Measurements from ENCODE around the gene TGFBR3L. TPM values are rescaled to one million over a fixed set of nuclear protein-coding genes. Genes with fewer than 3 reads are reported as not detected.

Gene TGFBR3L
- total RNA-seq, 5 donors from 2014 or later (not counting 1 experiment from before 2014, with no cell fraction given), result 0.76 to 4.5 (median 1.3) TPM

DNA sequence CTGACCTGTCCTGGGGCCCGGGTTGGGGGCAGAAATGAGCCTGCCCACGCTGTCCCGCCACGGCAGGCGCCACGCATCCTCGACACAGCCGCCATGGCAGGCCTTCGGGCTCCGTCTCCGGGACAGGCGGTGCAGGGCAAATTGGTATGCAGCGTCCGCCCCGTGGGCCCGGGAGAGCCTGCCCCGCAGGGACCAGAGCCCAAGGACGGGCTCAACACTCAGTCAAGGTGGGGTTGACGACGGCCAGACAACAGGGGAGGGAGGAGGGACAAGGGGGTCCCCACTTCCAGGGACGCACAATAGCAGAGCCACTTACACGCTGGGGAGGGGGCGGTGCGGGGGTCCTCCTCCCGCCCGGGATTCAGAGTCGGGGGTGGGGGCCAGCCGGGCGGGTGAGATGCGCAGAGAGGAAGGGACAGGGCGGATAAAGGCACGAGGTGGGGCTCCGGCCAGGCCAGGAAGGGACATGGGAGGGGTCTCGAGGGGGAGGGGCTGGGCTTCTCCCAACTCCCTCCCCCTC is 10.1 kb downstream of the TGFBR3L start:
- Mint-ChIP-seq H3K27me3 (peaks cover 2 to 4% of the 10 kb centered on the region in 2 donors), H3K36me3 (no peaks in the 10 kb centered on the region), H3K4me3 (peak overlapping the region in 1 of 3 donors; percentile 74), H3K9me3 (no peaks in the 10 kb centered on the region), H3K27ac (no peak overlapping the region), H3K4me1 (peaks cover 20 to 41% (median 26%) of the 10 kb centered on the region in 3 donors)
- Histone ChIP-seq H3K4me3 (ENCODE audit: control insufficient read depth in 1 of 2, extremely low read depth in 1 of 2, low read length in 1 of 2) (no peak overlapping the region), H3K27me3 (replicated peaks in 1 of 2; ENCODE audit: control insufficient read depth in 2 of 2, extremely low read depth in 1 of 2, insufficient read depth in 2 of 2, low read length in 1 of 2) (peaks cover 0 to 2% of the 10 kb centered on the region in 2 experiments), H3K27ac (ENCODE audit: low read length) (no peak overlapping the region), H3K4me1 (ENCODE audit: control insufficient read depth in 1 of 2, extremely low read depth in 1 of 2, insufficient read depth in 2 of 2, low read length in 2 of 2) (peaks cover 11 to 43% of the 10 kb centered on the region in 2 experiments), H3K9me3 (no peaks in the 10 kb centered on the region), H3K36me3 (ENCODE audit: control insufficient read depth in 2 of 2, extremely low read depth in 1 of 2, insufficient read depth in 1 of 2, low read length in 1 of 2) (peaks cover 6 to 13% of the 10 kb centered on the region in 2 donors)
- ChIA-PET POLR2A (interaction anchor here in 1 of 2 donors (0.6 kb wide), 1 partner anchor 16 kb away, joined by 12 read pairs; no protein-coding TSS in a partner anchor), CTCF (interaction anchor here in 1 of 2 donors (0.6 to 0.7 kb wide), 2 partner anchors 15 to 103 kb away, joined by 3 to 7 read pairs; no protein-coding TSS in a partner anchor)
- DNase-seq (no peak), ATAC-seq (replicated peaks in 1 of 4) (no peak)
- WGBS (ENCODE audit: insufficient coverage), result 81% methylated on average over 18 of the region's 34 CpGs

DNA sequence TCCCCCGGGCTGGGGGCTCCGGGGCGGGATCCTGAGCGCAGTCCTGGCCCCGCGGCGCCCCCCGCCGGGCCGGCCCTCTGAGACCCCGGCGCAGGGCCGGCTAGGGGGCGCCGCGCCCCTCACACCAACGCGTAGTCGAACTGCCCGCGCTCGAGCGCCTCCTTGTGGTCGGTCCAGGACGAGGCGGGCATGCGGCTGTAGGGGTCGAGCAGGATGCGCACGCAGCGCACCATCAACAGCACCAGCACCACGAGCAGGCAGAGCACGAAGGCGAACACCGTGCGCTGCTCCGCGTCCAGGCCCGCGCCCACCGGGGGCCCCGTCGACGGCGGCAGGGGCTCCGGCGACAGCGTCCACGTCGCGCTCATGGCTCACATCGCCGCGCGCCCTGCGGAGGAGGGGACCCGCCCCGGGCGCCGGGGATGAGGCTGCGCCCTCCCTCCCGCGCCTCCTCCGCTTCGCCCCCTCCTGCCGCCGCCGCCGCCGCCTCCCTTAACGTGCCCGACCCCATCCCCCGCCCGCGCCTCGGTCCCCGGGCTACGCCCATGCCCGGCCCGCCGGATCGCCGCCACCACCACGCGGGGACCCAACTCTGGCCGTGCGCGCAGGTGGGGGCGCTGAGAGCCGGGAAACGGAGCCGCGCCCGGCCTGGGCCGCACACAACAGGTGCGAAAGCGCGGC is 10.7 kb downstream of the TGFBR3L start:
- ChIA-PET CTCF (no interaction called here), POLR2A (no interaction called here)
- peaks cover 6 to 13% of the 10 kb centered on the region in 2 donors for H3K36me3 ChIP-seq (ENCODE audit: control insufficient read depth in 2 of 2, extremely low read depth in 1 of 2, insufficient read depth in 1 of 2, low read length in 1 of 2)
- H3K27ac ChIP-seq (ENCODE audit: low read length), result no peak overlapping the region
- DNase-seq (peak; percentile 49 to 88 (median 72)), ATAC-seq (replicated peaks in 1 of 4) (peak in 3 of 4 experiments; percentile 15 to 26 (median 20))
- H3K9me3 Mint-ChIP-seq, result no peaks in the 10 kb centered on the region
- peak overlapping the region; percentile 74 to 85 (median 78) for H3K4me3 Mint-ChIP-seq
- peaks cover 9 to 40% of the 10 kb centered on the region in 2 experiments for H3K4me1 ChIP-seq (ENCODE audit: control insufficient read depth in 1 of 2, extremely low read depth in 1 of 2, insufficient read depth in 2 of 2, low read length in 2 of 2)
- H3K27me3 Mint-ChIP-seq, result no peaks in the 10 kb centered on the region
- no peaks in the 10 kb centered on the region for H3K36me3 Mint-ChIP-seq
- WGBS (ENCODE audit: insufficient coverage), result under 1% methylated on average over 93 of the region's 98 CpGs
- no peaks in the 10 kb centered on the region for H3K9me3 ChIP-seq
- no peaks in the 10 kb centered on the region for H3K27me3 ChIP-seq (replicated peaks in 1 of 2; ENCODE audit: control insufficient read depth in 2 of 2, extremely low read depth in 1 of 2, insufficient read depth in 2 of 2, low read length in 1 of 2)
- H3K27ac Mint-ChIP-seq, result peak overlapping the region in 1 of 2 donors; percentile 66
- H3K4me3 ChIP-seq (ENCODE audit: control insufficient read depth in 1 of 2, extremely low read depth in 1 of 2, low read length in 1 of 2), result peak overlapping the region in 1 of 2 donors; percentile 51
- H3K4me1 Mint-ChIP-seq, result peaks cover 14 to 39% (median 22%) of the 10 kb centered on the region in 3 donors

DNA sequence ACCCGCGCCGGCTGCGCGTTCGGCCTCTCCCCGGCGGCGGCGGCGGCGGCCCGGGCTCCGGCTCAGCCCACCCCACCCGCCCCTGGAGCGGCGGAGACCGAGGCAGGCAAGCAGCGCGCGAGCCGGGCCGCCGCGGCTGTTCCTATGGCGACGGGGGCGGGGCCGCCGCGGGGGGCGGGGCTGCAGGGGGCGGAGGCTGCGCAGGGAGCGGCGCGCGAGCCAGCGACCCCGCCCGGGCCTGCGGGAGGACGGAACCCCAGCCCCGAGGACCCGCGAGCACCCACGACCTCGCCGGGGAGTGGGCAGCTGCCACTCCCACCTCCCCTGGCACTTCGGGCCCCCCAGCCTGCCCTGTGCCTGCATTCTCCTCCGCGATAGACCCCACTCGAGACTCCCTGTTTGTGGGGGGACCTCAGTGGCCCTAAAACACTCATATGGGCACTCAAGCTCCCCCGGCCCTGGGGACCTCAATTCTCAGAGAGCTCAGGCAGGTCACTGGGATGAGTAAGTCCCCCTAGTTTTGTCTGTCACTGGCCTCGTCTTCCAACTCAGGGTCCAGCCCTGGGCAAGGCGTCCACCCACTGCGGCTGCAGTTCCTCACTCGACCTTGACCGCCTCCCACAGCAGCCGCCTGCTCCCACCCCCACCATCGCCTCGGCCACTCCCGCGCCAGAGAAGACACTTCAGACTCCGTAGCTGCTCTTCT is 11.5 kb downstream of the TGFBR3L start, which contains the start of gene CTXN1:
TSS of gene CTXN1 (minus strand) at position 115 of the 706 bp plus-strand sequence. CDS start 597 bp downstream, outside the sequence.
- no peaks in the 10 kb centered on the region for H3K36me3 Mint-ChIP-seq
- H3K36me3 ChIP-seq (ENCODE audit: control insufficient read depth in 2 of 2, extremely low read depth in 1 of 2, insufficient read depth in 1 of 2, low read length in 1 of 2), result peaks cover 10 to 20% of the 10 kb centered on the region in 2 donors
- peaks cover 7 to 35% (median 20%) of the 10 kb centered on the region in 3 donors for H3K4me1 Mint-ChIP-seq
- H3K27ac ChIP-seq (ENCODE audit: low read length), result no peak within 1 kb of the TSS
- H3K4me1 ChIP-seq (ENCODE audit: control insufficient read depth in 1 of 2, extremely low read depth in 1 of 2, insufficient read depth in 2 of 2, low read length in 2 of 2), result peaks cover 5 to 36% of the 10 kb centered on the region in 2 experiments
- ChIA-PET POLR2A (no interaction called here), CTCF (interaction anchor here in 1 of 2 donors (0.6 kb wide), 1 partner anchor 55 kb away, joined by 3 read pairs; no protein-coding TSS in a partner anchor)
- ATAC-seq (replicated peaks in 1 of 4) (peak; percentile 65 to 70 (median 68)), DNase-seq (peak; percentile 48 to 83 (median 70))
- H3K9me3 ChIP-seq, result no peaks in the 10 kb centered on the region
- H3K27ac Mint-ChIP-seq, result peak within 1 kb of the TSS in 1 of 2 donors; percentile 66
- peak within 1 kb of the TSS; percentile 12 to 51 for H3K4me3 ChIP-seq (ENCODE audit: control insufficient read depth in 1 of 2, extremely low read depth in 1 of 2, low read length in 1 of 2)
- no peaks in the 10 kb centered on the region for H3K27me3 ChIP-seq (replicated peaks in 1 of 2; ENCODE audit: control insufficient read depth in 2 of 2, extremely low read depth in 1 of 2, insufficient read depth in 2 of 2, low read length in 1 of 2)
- peak within 1 kb of the TSS; percentile 74 to 85 (median 78) for H3K4me3 Mint-ChIP-seq
- H3K27me3 Mint-ChIP-seq, result no peaks in the 10 kb centered on the region
- no peaks in the 10 kb centered on the region for H3K9me3 Mint-ChIP-seq
- 13% methylated on average over 58 of the region's 65 CpGs for WGBS (ENCODE audit: insufficient coverage)

DNA sequence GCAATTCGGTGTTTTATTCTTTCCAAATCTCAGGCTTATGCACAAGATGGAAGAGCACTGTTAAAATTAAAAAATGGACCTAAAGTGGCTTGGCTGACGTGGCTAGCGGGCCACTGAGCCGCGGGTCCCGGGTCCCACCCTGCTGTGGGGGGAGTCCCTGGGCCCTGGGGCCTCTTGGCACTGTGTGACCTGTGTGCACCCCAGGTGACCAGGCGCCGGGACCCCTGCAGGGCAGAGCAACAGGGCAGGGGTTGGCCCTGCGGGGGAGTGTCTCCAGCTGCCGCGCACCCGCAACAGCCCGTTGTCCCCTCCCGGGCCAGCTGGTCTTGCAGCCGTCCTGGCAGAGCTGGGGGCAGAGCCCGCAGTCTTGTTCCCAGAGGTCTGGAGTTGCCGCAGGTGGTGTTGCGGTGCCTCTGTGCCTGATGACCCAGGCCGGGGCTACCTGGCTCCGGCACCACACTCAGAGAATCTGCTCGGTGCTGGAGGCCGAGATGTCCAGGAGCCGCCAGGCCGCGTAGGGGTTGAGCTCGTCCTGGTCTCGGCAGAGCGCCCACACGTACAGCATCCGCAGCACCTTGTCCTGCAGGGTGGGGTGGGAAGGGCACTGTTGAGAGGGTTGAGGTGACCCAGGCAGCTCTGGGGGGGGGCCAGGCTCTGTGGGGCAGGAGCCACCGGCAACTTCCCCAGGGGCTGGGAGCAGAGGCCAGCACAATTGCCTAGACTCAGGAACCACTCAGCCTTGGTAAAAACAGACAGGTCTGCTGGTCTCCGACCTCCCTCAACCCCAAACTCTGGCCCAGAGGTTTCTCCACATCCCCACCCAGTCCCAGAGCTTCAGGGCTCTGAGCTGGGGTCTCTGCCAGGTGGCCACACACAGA is 12.3 kb downstream of the TGFBR3L start:
- 93% methylated on average over 25 of the region's 32 CpGs for WGBS (ENCODE audit: insufficient coverage)
- Histone ChIP-seq H3K4me1 (ENCODE audit: control insufficient read depth in 1 of 2, extremely low read depth in 1 of 2, insufficient read depth in 2 of 2, low read length in 2 of 2) (peaks cover 2 to 28% of the 10 kb centered on the region in 2 experiments), H3K9me3 (no peaks in the 10 kb centered on the region), H3K27me3 (replicated peaks in 1 of 2; ENCODE audit: control insufficient read depth in 2 of 2, extremely low read depth in 1 of 2, insufficient read depth in 2 of 2, low read length in 1 of 2) (no peaks in the 10 kb centered on the region), H3K27ac (ENCODE audit: low read length) (no peak overlapping the region), H3K4me3 (ENCODE audit: control insufficient read depth in 1 of 2, extremely low read depth in 1 of 2, low read length in 1 of 2) (no peak overlapping the region), H3K36me3 (ENCODE audit: control insufficient read depth in 2 of 2, extremely low read depth in 1 of 2, insufficient read depth in 1 of 2, low read length in 1 of 2) (peaks cover 6 to 24% of the 10 kb centered on the region in 2 donors)
- Mint-ChIP-seq H3K4me1 (peaks cover 4 to 27% (median 14%) of the 10 kb centered on the region in 3 donors), H3K27me3 (no peaks in the 10 kb centered on the region), H3K27ac (no peak overlapping the region), H3K9me3 (no peaks in the 10 kb centered on the region), H3K36me3 (no peaks in the 10 kb centered on the region), H3K4me3 (peak overlapping the region; percentile 57 to 66 (median 64))
- DNase-seq (no peak), ATAC-seq (replicated peaks in 1 of 4) (no peak)
- ChIA-PET POLR2A (no interaction called here), CTCF (interaction anchor here in 1 of 2 donors (0.6 kb wide), 1 partner anchor 54 kb away, joined by 3 read pairs; no protein-coding TSS in a partner anchor)

DNA sequence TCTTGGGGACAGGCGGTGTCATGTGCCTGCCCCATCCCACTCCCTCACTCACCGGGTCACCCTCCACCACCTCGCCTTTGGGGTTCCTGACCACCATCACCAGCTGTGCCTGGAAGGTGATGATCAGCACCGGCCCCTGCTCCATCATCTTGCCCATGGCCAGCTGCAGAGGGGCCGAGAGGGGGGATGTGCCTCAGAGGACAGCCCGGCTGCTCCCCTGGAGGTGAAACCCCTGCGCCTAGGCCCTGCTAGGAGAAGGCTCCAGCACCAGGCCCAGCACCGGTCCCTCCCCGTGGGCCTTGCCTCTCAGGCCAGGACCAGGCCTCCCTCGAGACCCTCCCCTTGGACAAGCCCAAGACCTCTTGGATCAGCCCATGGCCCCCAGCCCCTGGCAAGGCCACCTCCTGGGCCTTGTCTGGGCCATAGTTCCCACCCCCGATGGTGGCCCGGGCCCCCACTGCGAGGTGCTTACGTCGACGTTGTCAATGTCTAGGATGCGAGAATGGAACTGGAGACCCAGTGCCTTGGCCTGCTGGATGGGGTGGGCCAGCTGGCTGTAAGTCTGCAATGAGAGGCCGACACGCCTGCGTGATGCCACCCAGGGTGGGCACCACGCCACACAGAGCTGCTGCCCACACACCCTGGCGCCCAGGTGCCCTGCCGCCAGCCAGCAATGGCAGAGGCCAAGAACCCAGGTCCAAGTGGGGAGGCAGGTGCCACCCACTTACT is 13.1 kb downstream of the TGFBR3L start:
- ChIA-PET POLR2A (no interaction called here), CTCF (interaction anchor here in 1 of 2 donors (0.7 kb wide), 1 partner anchor 1413 kb away, joined by 3 read pairs; no protein-coding TSS in a partner anchor)
- H3K4me1 Mint-ChIP-seq, result peaks cover 0 to 23% (median 12%) of the 10 kb centered on the region in 3 donors
- peak overlapping the region in 1 of 3 donors; percentile 38 for H3K4me3 Mint-ChIP-seq
- 91% methylated on average over 21 of the region's 23 CpGs for WGBS (ENCODE audit: insufficient coverage)
- no peaks in the 10 kb centered on the region for H3K9me3 Mint-ChIP-seq
- no peak overlapping the region for H3K4me3 ChIP-seq (ENCODE audit: control insufficient read depth in 1 of 2, extremely low read depth in 1 of 2, low read length in 1 of 2)
- H3K36me3 Mint-ChIP-seq, result no peaks in the 10 kb centered on the region
- H3K27ac Mint-ChIP-seq, result peak overlapping the region in 1 of 2 donors; percentile 0
- no peaks in the 10 kb centered on the region for H3K27me3 Mint-ChIP-seq
- DNase-seq (no peak), ATAC-seq (replicated peaks in 1 of 4) (no peak)
- H3K36me3 ChIP-seq (ENCODE audit: control insufficient read depth in 2 of 2, extremely low read depth in 1 of 2, insufficient read depth in 1 of 2, low read length in 1 of 2), result peaks cover 4 to 25% of the 10 kb centered on the region in 2 donors
- H3K4me1 ChIP-seq (ENCODE audit: control insufficient read depth in 1 of 2, extremely low read depth in 1 of 2, insufficient read depth in 2 of 2, low read length in 2 of 2), result peaks cover 2 to 21% of the 10 kb centered on the region in 2 experiments
- no peak overlapping the region for H3K27ac ChIP-seq (ENCODE audit: low read length)
- H3K9me3 ChIP-seq, result no peaks in the 10 kb centered on the region
- H3K27me3 ChIP-seq (replicated peaks in 1 of 2; ENCODE audit: control insufficient read depth in 2 of 2, extremely low read depth in 1 of 2, insufficient read depth in 2 of 2, low read length in 1 of 2), result no peaks in the 10 kb centered on the region
